Measurements from ENCODE around the gene NXN.

The NXN gene

DNA sequence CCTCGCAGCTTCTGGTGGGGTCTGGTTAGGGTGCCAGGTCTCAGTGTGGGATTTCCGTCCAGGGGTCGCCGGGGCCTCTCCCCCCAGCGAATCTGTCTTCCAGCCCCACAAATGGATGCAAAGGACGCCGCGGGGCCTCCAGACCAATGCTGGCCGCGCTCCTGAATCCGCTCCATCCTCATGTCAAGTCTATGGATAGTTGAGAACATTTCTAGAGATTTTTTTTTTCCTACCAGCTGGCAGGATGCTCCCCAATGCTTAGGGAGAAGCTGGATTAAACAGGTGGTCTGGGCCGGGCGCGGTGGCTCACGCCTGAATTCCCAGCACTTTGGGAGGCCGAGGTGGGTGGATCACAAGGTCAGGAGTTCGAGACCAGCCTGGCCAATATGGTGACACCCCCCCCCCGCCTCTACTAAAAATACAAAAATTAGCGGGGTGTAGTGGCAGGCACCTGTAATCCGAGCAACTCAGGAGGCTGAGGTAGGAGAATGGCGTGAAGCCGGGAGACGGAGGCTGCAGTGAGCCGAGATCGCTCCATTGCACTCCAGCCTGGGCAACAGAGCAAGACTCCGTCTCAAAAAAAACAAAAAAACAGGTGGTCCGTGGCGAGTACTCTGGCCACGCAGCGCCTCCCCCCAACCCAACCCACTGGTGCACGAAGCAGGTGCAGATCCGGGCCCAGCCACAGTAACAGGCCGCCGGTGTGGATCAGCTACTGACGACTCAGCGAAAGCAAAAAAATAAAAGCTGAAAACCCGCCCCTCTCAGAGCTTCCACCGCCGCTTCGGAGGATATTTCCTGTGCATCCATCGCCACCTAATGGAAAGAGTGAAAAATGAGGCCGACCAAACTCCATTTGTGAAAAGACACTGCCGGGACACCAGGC lies 1.1 kb upstream of the NXN start:
- DNase-seq (ENCODE audit: extremely low read depth, insufficient read length) = peak; percentile 72
- Histone ChIP-seq H3K36me3 (ENCODE audit: control insufficient read depth, insufficient read depth, low read length) (no peaks in the 10 kb centered on the region), H3K27me3 (replicated peaks; ENCODE audit: control insufficient read depth, insufficient read depth, low read length) (peaks cover 3% of the 10 kb centered on the region), H3K4me3 (replicated peaks; ENCODE audit: low read depth, low read length) (peak overlapping the region; percentile 56)
- TF ChIP-seq, protein P1, sequence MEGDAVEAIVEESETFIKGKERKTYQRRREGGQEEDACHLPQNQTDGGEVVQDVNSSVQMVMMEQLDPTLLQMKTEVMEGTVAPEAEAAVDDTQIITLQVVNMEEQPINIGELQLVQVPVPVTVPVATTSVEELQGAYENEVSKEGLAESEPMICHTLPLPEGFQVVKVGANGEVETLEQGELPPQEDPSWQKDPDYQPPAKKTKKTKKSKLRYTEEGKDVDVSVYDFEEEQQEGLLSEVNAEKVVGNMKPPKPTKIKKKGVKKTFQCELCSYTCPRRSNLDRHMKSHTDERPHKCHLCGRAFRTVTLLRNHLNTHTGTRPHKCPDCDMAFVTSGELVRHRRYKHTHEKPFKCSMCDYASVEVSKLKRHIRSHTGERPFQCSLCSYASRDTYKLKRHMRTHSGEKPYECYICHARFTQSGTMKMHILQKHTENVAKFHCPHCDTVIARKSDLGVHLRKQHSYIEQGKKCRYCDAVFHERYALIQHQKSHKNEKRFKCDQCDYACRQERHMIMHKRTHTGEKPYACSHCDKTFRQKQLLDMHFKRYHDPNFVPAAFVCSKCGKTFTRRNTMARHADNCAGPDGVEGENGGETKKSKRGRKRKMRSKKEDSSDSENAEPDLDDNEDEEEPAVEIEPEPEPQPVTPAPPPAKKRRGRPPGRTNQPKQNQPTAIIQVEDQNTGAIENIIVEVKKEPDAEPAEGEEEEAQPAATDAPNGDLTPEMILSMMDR (IDR thresholded peaks at IDR 0.05; ENCODE audit: insufficient read depth, low read length, poor library complexity, severe bottlenecking) = peak; percentile 67

DNA sequence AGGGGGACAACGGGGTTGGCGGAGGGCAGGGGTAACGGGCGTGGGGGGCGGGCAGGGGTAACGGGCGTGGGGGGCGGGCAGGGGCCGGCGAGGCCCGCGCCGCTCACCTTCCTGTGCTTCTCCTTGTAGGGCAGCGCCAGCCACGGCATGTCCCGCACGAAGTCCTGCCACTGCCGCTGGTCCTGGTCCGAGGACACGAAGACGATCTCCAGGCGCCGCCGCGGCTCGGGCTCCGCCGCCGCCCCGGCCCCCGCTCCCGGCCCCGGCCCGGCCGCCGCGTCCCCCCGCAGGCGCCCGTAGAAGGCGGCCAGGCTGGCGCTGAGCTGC lies 401 bp downstream of the NXN start:
- Histone ChIP-seq H3K4me3 (replicated peaks; ENCODE audit: low read depth, low read length) (peak overlapping the region; percentile 56; the same call in 1 of the 2 replicates), H3K36me3 (ENCODE audit: control insufficient read depth, insufficient read depth, low read length) (no peaks in the 10 kb centered on the region), H3K27me3 (replicated peaks; ENCODE audit: control insufficient read depth, insufficient read depth, low read length) (peaks cover 3% of the 10 kb centered on the region)
- no peak for DNase-seq (ENCODE audit: extremely low read depth, insufficient read length)
- TF ChIP-seq, protein P1 (IDR thresholded peaks at IDR 0.05; ENCODE audit: insufficient read depth, low read length, poor library complexity, severe bottlenecking) = no peak

DNA sequence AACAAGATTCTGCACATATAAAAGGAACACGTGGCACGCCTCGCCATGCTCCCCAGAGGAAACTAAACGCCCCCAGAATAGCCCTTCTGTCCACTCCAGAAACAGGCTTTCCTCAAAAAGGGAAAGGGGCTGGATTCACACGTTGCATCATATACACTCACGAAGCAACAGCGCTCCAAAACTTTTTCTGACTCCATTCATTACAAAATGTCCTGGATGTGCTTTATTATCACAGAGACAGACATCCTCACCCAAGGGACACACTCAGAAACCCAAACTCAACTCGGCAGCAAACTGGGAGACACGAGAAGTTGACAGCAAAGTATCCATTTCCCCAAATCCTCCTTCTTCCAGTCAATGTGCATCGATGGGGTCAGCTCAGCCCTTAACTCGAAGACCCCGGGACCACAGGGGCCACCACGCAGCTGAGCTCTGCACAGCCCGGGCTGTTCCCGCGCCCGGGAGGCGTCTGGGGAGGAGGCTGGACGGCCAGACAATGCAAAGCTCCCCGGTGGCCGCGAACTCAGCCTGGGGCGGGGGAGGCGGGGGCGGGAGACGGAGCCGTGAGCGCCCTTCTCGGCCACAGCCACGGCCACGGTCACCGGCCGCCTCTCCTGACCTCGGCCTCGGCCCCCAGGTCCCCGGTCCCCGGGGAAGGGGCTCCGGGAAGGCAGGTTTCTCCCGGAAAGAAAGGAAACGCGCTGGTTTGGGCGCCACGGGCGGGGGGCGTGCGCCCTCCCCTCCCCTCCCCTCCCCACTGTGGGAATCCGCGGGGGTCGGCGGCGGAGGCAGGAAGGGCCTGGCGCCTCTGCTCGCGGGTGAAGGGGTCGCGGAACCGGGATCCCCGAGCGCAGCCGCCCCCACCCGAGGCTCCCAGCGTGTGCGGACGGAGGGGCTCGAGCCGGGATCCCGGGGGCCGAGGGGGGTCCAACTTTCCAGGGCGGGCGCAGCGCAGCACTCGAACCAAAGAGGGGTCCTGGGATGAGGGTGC lies 1.2 kb downstream of the NXN start:
- TF ChIP-seq, protein P1 (IDR thresholded peaks at IDR 0.05; ENCODE audit: insufficient read depth, low read length, poor library complexity, severe bottlenecking) = no peak
- H3K36me3 ChIP-seq (ENCODE audit: control insufficient read depth, insufficient read depth, low read length) = no peaks in the 10 kb centered on the region
- DNase-seq (ENCODE audit: extremely low read depth, insufficient read length) = no peak
- H3K4me3 ChIP-seq (replicated peaks; ENCODE audit: low read depth, low read length) = no peak overlapping the region; the same call in 1 of the 2 replicates
- peaks cover 3% of the 10 kb centered on the region for H3K27me3 ChIP-seq (replicated peaks; ENCODE audit: control insufficient read depth, insufficient read depth, low read length)

DNA sequence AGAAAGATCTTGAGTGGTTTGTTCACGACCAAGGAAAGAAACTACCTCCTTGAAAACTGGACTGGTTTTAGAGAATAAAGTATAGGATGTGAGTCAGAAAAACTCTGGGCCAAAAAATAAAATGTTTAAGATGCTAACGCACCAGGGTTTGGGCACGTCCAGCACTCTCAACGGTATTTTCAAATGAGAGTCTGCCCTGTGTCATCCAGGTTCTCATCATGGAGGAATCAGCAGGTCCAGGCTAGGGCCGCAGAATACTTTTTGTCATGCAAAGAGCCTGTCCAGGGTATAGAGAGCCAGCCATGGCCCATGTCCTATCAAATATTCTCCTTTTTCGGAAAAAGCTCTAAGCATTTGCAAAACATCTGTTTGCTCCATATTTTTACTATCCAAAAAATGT lies 2.4 kb downstream of the NXN start:
- peaks cover 3% of the 10 kb centered on the region for H3K27me3 ChIP-seq (replicated peaks; ENCODE audit: control insufficient read depth, insufficient read depth, low read length)
- TF ChIP-seq, protein P1 (IDR thresholded peaks at IDR 0.05; ENCODE audit: insufficient read depth, low read length, poor library complexity, severe bottlenecking) = no peak
- no peaks in the 10 kb centered on the region for H3K36me3 ChIP-seq (ENCODE audit: control insufficient read depth, insufficient read depth, low read length)
- H3K4me3 ChIP-seq (replicated peaks; ENCODE audit: low read depth, low read length) = no peak overlapping the region
- no peak for DNase-seq (ENCODE audit: extremely low read depth, insufficient read length)

DNA sequence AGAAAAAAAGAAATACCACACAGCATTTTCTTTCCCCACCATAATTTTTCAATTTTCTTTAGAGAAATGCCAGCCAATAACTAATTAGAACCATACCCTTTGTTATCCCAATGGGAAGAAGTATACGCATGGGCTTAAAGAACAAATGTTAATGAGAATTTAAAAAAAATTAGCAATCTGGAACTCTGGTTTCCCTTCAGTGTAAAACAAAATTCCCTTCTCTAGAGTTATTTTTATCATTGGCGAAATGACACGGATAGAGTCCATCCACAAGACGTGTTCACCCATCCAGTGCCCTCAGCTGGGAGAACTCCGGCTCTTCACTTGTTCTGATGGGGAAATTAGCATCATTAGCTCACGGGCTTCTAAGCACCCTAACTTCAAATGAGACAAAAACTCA lies 3.3 kb downstream of the NXN start:
- no peak overlapping the region for H3K4me3 ChIP-seq (replicated peaks; ENCODE audit: low read depth, low read length)
- H3K27me3 ChIP-seq (replicated peaks; ENCODE audit: control insufficient read depth, insufficient read depth, low read length) = peaks cover 3% of the 10 kb centered on the region
- no peak for DNase-seq (ENCODE audit: extremely low read depth, insufficient read length)
- TF ChIP-seq, protein P1 (IDR thresholded peaks at IDR 0.05; ENCODE audit: insufficient read depth, low read length, poor library complexity, severe bottlenecking) = no peak
- H3K36me3 ChIP-seq (ENCODE audit: control insufficient read depth, insufficient read depth, low read length) = no peaks in the 10 kb centered on the region
